GM12878 (cell line): ENCODE measurements around the gene CA10. TPM values are rescaled to one million over a fixed set of nuclear protein-coding genes. Genes with fewer than 3 reads are reported as not detected.

Source experiments
- ATAC-seq: fragments of 200-7000 bp; cut with Tn5 transposase; 3 replicates; pipeline ENCODE4 v1.9.1; 2020; ENCODE audit warnings: mild to moderate bottlenecking, moderate library complexity
- BruUV-seq: library from RNA; stranded (reverse); fragments of 400-500 nt; replicated peaks from 2 replicates; lab custom pipeline; 2021; lab: Mats Ljungman, UMichigan
- CTCF ChIA-PET: fragments of 300-600 bp; sonication (Branson Sonifier 250); formaldehyde crosslinking; extraction: SDS; loops from one replicate; lab custom pipeline; 2021; ENCODE audit warnings: inconsistent platforms; lab: Yijun Ruan, JAX
- POLR2A ChIA-PET: fragments of 350-600 bp; formaldehyde crosslinking; extraction: SDS; loops from one replicate; lab custom pipeline; 2021; ENCODE audit warnings: inconsistent platforms; lab: Charles Lee
- RAD21 ChIA-PET: fragments of 300-600 bp; sonication (Branson Sonifier 250); formaldehyde crosslinking; loops from one replicate; lab custom pipeline; 2023; ENCODE audit warnings: antibody characterized with exemption; ENCODE audit not compliant: unreplicated experiment; lab: Charles Lee
- SMC1A ChIA-PET: fragments of 300-600 bp; sonication (Branson Sonifier 250); formaldehyde crosslinking; loops from one replicate; lab custom pipeline; 2023; ENCODE audit not compliant: unreplicated experiment, uncharacterized antibody; lab: Charles Lee
- DNase-seq: peaks from one replicate; pipeline ENCODE4 v3.0.0-alpha.2; 2011; ENCODE audit warnings: low read depth, low spot score
- FAIRE-seq: peaks from 3 replicates; lab custom pipeline; 2011; peaks lifted over from hg19 to GRCh38; lab: Jason Lieb, UNC
- H2AFZ ChIP-seq: 2 replicates; pipeline ENCODE4 v1.6.0; 2011; ENCODE audit warnings: low read depth, low read length, control low read depth; ENCODE audit not compliant: control insufficient read depth
- H3K27ac ChIP-seq: 2 replicates; pipeline ENCODE4 v1.5.1; 2011; ENCODE audit warnings: control low read depth; ENCODE audit not compliant: control insufficient read depth, insufficient read depth
- H3K27me3 ChIP-seq, 2 experiments: replicated peaks in 1 of 2; 2 replicates each; pipeline versions ENCODE4 v1.6.0 to v1.6.1; 2011; ENCODE audit warnings: low read length in 1 of 2; ENCODE audit not compliant: control insufficient read depth in 2 of 2, insufficient read depth in 2 of 2
- H3K36me3 ChIP-seq, 2 experiments: 2 replicates each; pipeline ENCODE4 v1.5.1; 2011; ENCODE audit warnings: low read length in 1 of 2; ENCODE audit not compliant: control insufficient read depth in 2 of 2, insufficient read depth in 2 of 2
- H3K4me1 ChIP-seq: 2 replicates; pipeline ENCODE4 v1.6.1; 2011; ENCODE audit warnings: mild to moderate bottlenecking, low read length, moderate library complexity, mixed read lengths; ENCODE audit not compliant: control insufficient read depth, insufficient read depth
- H3K4me2 ChIP-seq: 2 replicates; pipeline ENCODE4 v1.6.0; 2011; ENCODE audit warnings: control low read depth; ENCODE audit not compliant: control insufficient read depth, insufficient read depth
- H3K4me3 ChIP-seq: fragments of 200-600 bp; sonication (generic); 2 replicates; pipeline ENCODE4 v1.5.1; 2016
- H3K79me2 ChIP-seq: 2 replicates; pipeline ENCODE4 v1.6.0; 2011; ENCODE audit warnings: low read length; ENCODE audit not compliant: control insufficient read depth, insufficient read depth
- H3K9ac ChIP-seq: 2 replicates; pipeline ENCODE4 v1.8.0; 2011; ENCODE audit warnings: low read length, control low read depth, mixed read lengths; ENCODE audit not compliant: control insufficient read depth, insufficient read depth
- H3K9me3 ChIP-seq: replicated peaks from 3 replicates; pipeline ENCODE4 v1.5.1; 2011; ENCODE audit warnings: mild to moderate bottlenecking, low read length; ENCODE audit not compliant: control insufficient read depth, insufficient read depth
- H4K20me1 ChIP-seq: 2 replicates; pipeline ENCODE4 v1.6.0; 2011; ENCODE audit not compliant: control insufficient read depth, insufficient read depth
- BRCA1 ChIP-seq: IDR thresholded peaks from 2 replicates; pipeline ENCODE4 v1.6.1; 2011; ENCODE audit warnings: low read depth, low read length, improper control_type of control experiment
- E2F8 ChIP-seq: fragments of 450-650 bp; IDR thresholded peaks from 2 replicates; pipeline ENCODE4 v1.6.1; 2018; ENCODE audit warnings: mild to moderate bottlenecking, low read depth, moderate library complexity; ENCODE audit not compliant: partially characterized antibody
- GABPA ChIP-seq: IDR thresholded peaks from 2 replicates; pipeline ENCODE4 v1.6.1; 2014; ENCODE audit warnings: antibody characterized with exemption, low read depth, mild to moderate bottlenecking, inconsistent platforms
- HDAC6 ChIP-seq: fragments of 200-600 bp; sonication (generic); IDR thresholded peaks from one replicate; pipeline ENCODE4 v1.8.0; 2017; ENCODE audit warnings: antibody characterized with exemption; ENCODE audit not compliant: unreplicated experiment
- IKZF1 ChIP-seq: fragments of 450-650 bp; conservative IDR thresholded peaks from 2 replicates; pipeline ENCODE4 v1.6.1; 2017; ENCODE audit warnings: antibody characterized with exemption, mild to moderate bottlenecking
- NBN ChIP-seq: fragments of 450-650 bp; IDR thresholded peaks from 2 replicates; pipeline ENCODE4 v1.6.1; 2016
- PAX8 ChIP-seq: fragments of 450-650 bp; IDR thresholded peaks from 2 replicates; pipeline ENCODE4 v1.6.1; 2017; ENCODE audit warnings: mild to moderate bottlenecking, moderate library complexity
- PML ChIP-seq: IDR thresholded peaks from 2 replicates; pipeline ENCODE4 v1.6.1; 2012; ENCODE audit warnings: low read length, inconsistent platforms
- POU2F2 ChIP-seq: IDR thresholded peaks from 3 replicates; pipeline ENCODE4 v1.6.1; 2011; ENCODE audit warnings: low read depth, mild to moderate bottlenecking, low read length, borderline replicate concordance
- SKIL ChIP-seq: fragments of 450-650 bp; IDR thresholded peaks from 2 replicates; pipeline ENCODE4 v1.6.1; 2017; ENCODE audit warnings: mild to moderate bottlenecking, low read depth, inconsistent platforms; ENCODE audit not compliant: poor library complexity, severe bottlenecking
- STAT1 ChIP-seq: fragments of 450-650 bp; conservative IDR thresholded peaks from 2 replicates; pipeline ENCODE4 v1.6.1; 2014; ENCODE audit warnings: antibody characterized with exemption, mild to moderate bottlenecking
- TBL1XR1 ChIP-seq: IDR thresholded peaks from 2 replicates; pipeline ENCODE4 v1.6.1; 2012; ENCODE audit warnings: low read depth, low read length, improper control_type of control experiment
- USF2 ChIP-seq: IDR thresholded peaks from 2 replicates; pipeline ENCODE4 v1.6.1; 2011; ENCODE audit warnings: low read depth, low read length, improper control_type of control experiment, borderline replicate concordance
- ZNF217 ChIP-seq: fragments of 450-650 bp; IDR thresholded peaks from 2 replicates; pipeline ENCODE4 v1.6.1; 2017; ENCODE audit warnings: antibody characterized with exemption, mild to moderate bottlenecking
- ZNF622 ChIP-seq: fragments of 450-650 bp; IDR thresholded peaks from 2 replicates; pipeline ENCODE4 v1.6.1; 2017; ENCODE audit warnings: mild to moderate bottlenecking, inconsistent platforms
- WGBS: methylation state at CpG from one replicate; pipeline ENCODE4 v1.1.6; 2016; ENCODE audit warnings: low lambda C conversion rate; ENCODE audit not compliant: insufficient replicate concordance, insufficient coverage; ENCODE audit errors: missing lambda C conversion rate; 5-methylcytosine and 5-hydroxymethylcytosine counted together
- in situ Hi-C: fragments of 300-500 bp; cut with MboI; formaldehyde crosslinking; loops from 9 replicates; pipeline ENCODE4 v1.14.3; 2018; ENCODE audit warnings: mixed read lengths
- intact Hi-C: fragments of 100-400 bp; cut with micrococcal nuclease; formaldehyde crosslinking; loops from one replicate; pipeline ENCODE4 v1.14.2; 2022; ENCODE audit not compliant: unreplicated experiment
- polyA plus RNA-seq, 11 experiments: library from polyadenylated mRNA; depleted of rRNA in 4 of 11; unstranded in 6 of 11; stranded (reverse) in 5 of 11; fragments of >200 nt; fragmentation: Nextera tagmentation in 4 of 11; fragmentation: Illumina TruSeq in 1 of 11; extraction: Ambion mirVana in 4 of 11; extraction: Trizol in 1 of 11; gene quantifications; 1 replicate in 1 of 11; 2 replicates in 10 of 11; pipeline versions ENCODE4 v1.2.1 to v1.2.3, GENCODE V29; 2011 to 2016; ENCODE audit warnings: inconsistent platforms in 2 of 11, missing spikeins in 2 of 11, low read depth in 1 of 11
- total RNA-seq, 4 experiments: library from RNA; depleted of rRNA in 3 of 4; stranded (reverse); fragments of >200 nt in 3 of 4; fragmentation: Illumina TruSeq in 1 of 4; extraction: Trizol in 1 of 4; gene quantifications; 2 replicates each; pipeline versions ENCODE4 v1.2.1 to v1.2.3, GENCODE V29; 2013 to 2021

CA10 gene
- total and polyA plus RNA-seq, 10 of the 15 experiments (the other 5 are each of a cell fraction or from before 2014, with no cell fraction given) = not detected

GRCh38 chr17:51820252-51820651, 338.3 kb downstream of the CA10 start (continued):
- TF ChIP-seq HDAC6 = no peak
- no peak for TF ChIP-seq ZNF622
- TF ChIP-seq IKZF1 = no peak
- no peak for TF ChIP-seq TBL1XR1
- TF ChIP-seq SKIL = no peak
- no peak for TF ChIP-seq STAT1

DNA sequence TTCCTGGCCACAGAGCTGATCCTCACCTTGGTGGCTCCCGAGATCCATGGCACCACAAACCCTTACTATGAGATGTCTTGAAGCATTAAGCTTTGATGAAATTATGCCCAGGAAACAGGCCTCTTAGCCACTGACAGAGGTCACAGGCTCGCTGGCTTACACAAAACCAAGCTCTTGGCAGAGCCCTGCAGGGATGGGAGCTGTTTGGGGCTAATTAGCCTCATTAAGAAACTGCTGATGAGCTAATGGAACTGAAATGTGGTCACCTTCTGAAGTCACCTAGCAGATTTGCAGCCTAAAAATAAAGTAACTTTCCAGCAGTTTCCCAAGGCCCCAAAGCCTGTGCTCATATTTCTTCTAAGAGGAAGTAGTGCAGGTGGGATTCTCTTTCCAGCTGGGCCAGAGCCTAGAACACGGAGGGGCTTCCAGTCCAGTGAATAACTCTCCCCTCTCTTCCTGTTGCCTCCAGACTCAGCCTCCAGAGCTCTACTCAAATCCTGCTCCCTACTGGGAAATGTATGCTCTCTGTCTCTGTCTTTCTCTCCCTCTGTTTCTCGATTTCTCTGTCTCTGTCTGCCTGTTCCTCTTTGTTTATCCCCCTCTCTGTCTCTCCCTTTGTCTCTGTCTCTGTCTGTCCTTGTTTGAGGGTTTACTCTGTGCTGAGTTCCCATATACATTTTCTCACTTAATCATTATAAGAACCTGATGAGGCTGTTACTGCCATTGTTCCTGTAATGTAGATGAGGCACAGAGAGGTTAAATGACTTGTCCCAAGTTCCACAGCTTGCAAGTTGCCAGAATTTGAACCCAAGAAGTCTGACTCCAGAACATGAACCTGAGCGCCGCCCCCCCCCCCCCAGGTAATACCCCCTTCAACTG, 338.9 kb downstream of the CA10 start:
- no peak overlapping the region for H2AFZ ChIP-seq
- H3K4me2 ChIP-seq = no peak overlapping the region
- SMC1A ChIA-PET = no interaction called here
- no peak overlapping the region for H3K9ac ChIP-seq
- BruUV-seq = no TSS peak
- CTCF ChIA-PET = no interaction called here
- TF ChIP-seq NBN (no peak), USF2 (no peak), TBL1XR1 (no peak), BRCA1 (no peak), ZNF217 (no peak), POU2F2 (no peak), IKZF1 (no peak), GABPA (no peak), PAX8 (no peak), E2F8 (no peak), PML (no peak)
- RAD21 ChIA-PET = no interaction called here
- FAIRE-seq (no peak), DNase-seq (no peak), ATAC-seq (no peak)
- 13% methylated on average over 6 of the region's 6 CpGs for WGBS
- no peaks in the 10 kb centered on the region for H3K4me1 ChIP-seq
- POLR2A ChIA-PET = no interaction called here
- H3K4me3 ChIP-seq = no peak overlapping the region
- intact Hi-C loops (no loop called here), in situ Hi-C loops (no loop called here)
- no peaks in the 10 kb centered on the region for H4K20me1 ChIP-seq
- H3K36me3 ChIP-seq = no peaks in the 10 kb centered on the region
- no peaks in the 10 kb centered on the region for H3K79me2 ChIP-seq
- no peaks in the 10 kb centered on the region for H3K27me3 ChIP-seq
- no peaks in the 10 kb centered on the region for H3K9me3 ChIP-seq
- H3K27ac ChIP-seq = no peak overlapping the region
